Measurements from ENCODE around the gene DDN. TPM values are rescaled to one million over a fixed set of nuclear protein-coding genes. Genes with fewer than 3 reads are reported as not detected.

The DDN gene
- 23.6 TPM for total RNA-seq

DNA sequence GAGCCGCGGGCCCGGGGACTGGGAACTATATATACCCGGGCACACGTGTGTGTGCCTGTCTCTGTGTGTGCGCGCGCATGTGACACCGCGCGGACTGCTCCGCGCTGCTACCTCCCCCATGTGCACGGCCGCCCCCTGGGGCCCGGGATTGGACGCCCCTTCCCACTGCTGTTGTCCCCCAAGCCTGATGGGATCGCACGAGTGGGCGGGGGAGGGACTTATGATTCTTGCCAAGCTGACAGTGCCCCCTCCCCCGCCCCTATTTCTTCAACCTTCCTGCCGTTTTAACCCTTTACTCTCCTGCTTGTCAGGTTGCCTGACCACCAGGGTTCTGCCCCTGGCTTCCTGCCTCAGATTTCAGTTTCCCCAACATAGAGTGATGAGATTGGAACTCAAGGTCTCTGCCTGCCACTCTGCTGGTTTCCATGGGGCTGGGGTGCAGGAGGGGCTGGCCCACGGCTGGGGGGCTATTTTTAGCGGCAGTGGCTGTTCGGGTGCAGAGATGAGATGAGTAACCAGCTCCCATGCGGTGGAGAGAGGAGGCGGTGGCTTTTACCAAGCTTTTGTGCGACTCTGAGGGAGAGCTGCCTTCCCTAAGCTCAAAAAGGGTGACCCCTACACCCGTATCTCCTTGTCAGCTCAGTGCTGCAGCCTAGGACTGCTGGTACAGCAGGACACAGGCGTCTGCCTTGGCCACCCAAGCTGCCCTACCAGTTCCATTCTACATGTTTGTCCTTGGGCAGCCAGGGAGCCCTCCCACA, at the start of gene DDN:
Gene DDN, minus strand, starts transcription at position 5 of the 761 bp plus-strand sequence. CDS start 88 bp downstream, outside the sequence.

GRCh38 chr12:49018261-49019119, 19.3 kb upstream of the DDN start, which contains the start of gene PRKAG1:
PRKAG1 (minus strand) TSS chr12:49018776; CDS start chr12:49018740, 36 bp downstream.

GRCh38 chr12:48978291-48978740, 20.9 kb downstream of the DDN start, which contains the start of gene WNT1:
WNT1 (plus strand) TSS chr12:48978322; CDS start chr12:48978651, 329 bp downstream.

DNA sequence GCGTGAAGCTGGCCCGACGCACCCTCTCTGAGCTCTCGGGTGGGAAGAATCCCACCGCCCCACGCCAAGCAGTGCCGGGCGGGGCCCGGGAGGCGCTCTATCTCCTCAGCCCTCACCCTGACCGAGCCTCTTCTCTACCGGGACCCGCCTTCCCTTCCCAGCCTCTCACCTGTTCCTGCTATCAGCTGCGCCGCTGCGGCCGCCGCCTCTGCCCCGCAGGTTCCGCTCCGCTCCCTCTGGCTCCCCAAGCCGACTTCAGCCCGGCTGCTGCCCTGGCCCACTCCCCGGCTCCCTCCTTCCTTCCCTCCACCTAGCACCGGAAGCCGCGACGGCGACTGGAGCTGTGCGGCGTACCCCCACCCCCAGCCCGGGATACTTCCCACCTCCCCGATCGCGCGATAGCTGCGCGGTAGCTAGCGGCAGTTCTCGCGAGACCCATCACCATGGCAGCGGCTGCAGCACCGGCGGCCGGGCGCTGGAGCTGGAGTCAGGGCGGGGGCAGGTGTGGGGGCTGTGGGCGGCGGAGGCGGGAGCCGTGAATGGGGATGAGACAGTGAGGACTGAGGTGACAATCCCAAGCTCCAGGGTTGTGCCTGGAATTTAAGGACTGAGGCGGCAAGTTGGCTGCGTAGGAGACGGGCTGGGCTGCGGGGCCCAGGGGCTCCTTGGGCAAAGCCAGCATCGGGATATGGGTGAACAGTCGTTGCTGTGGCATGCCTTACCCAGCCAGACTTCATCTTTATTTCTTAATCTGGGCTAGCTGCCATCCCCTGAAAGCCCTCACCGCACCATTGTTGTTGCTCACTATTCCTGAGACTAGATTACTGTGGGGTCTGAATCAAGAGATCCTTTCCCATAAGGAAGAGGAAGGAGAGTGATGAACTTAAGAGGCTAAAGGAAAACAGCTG, 41.8 kb downstream of the DDN start, which contains the start of gene ARF3:
Gene ARF3, minus strand, starts transcription at position 347 of the 908 bp plus-strand sequence. CDS start 16,392 bp downstream, outside the sequence.

Small RNA genes lying within 50 kb of the gene (small RNA-seq; reads per million reads assigned to genes)
- not detected for gene RNU6-940P (ENCODE audit: low replicate concordance)

Other genes with a start within 250 kb of the DDN start
- gene ADCY6, start 210.3 kb downstream of the DDN start, total RNA-seq = 75.3 TPM
- gene CACNB3, start 180.9 kb downstream of the DDN start, total RNA-seq = 24.8 TPM
- 79.4 TPM for gene DDX23, start 147.2 kb downstream of the DDN start, total RNA-seq
- gene RND1, start 133.5 kb downstream of the DDN start, total RNA-seq = 4.3 TPM
- gene FKBP11, start 73.9 kb downstream of the DDN start, total RNA-seq = 11.3 TPM
- gene ARF3, start 41.9 kb downstream of the DDN start, total RNA-seq = 42.2 TPM
- not detected for gene WNT10B, start 27.6 kb downstream of the DDN start, total RNA-seq
- gene WNT1, start 21.1 kb downstream of the DDN start, total RNA-seq = not detected
- 38.2 TPM for gene PRKAG1, start 19.4 kb upstream of the DDN start, total RNA-seq
- gene KMT2D, start 61.4 kb upstream of the DDN start, total RNA-seq = 80.5 TPM
- gene RHEBL1, start 70.6 kb upstream of the DDN start, total RNA-seq = 1.3 TPM
- 0.88 TPM for gene DHH, start 95.4 kb upstream of the DDN start, total RNA-seq
- 69.4 TPM for gene LMBR1L, start 111.5 kb upstream of the DDN start, total RNA-seq
- 596 TPM for gene TUBA1B, start 132.0 kb upstream of the DDN start, total RNA-seq
- gene TUBA1A, start 189.7 kb upstream of the DDN start, total RNA-seq = 311 TPM

All from metanephros (tissue), 2 donors.